Fibroblast of skin of right quadriceps (primary cell): ENCODE measurements around the gene CHIC2.
"Not testable (repeated sequence)": the region's sequence is repeated elsewhere in the genome, so short reads cannot be mapped to it uniquely, and the experiment has no call there.

Experiments
- DNase-seq: peaks from one replicate; pipeline ENCODE4 v3.0.0-alpha.2; 2013

Gene CHIC2

DNA sequence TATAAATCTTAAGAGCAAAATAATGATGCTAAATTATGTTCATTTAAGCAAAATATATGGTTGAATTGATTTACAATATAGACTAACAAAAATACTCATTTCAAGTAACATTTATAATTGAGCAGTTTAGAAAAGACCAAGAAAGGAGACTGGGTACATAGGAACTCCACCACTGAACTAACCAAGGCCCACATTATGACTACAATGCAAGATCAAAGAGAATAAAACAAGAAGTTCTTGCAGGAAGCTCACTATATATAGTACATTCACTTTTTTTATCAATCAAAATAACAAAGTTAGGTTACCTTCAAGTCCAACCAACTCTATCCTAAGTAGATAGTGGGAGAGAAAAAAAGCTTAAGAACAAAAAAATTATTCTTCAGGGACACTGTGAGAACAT lies 8.0 kb downstream of the CHIC2 start:
- no peak for DNase-seq

DNA sequence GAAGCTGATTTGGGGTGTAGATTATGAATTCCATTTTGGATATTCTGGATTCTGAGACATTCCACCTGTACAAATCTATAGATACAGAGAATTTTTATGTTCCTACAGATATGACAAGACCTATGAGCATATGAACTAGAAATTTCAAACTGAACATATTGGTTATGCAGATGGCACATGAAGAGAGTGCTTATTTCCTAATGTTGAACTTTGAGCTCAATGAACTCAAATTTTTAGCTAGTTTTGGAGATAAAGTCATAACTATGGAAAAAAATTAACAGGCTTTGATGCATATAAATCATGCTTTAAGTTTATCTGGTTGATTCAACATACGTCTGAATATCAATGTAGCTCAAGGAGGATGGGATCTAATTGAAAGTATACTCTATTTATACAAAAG lies 8.9 kb downstream of the CHIC2 start:
- no peak for DNase-seq

DNA sequence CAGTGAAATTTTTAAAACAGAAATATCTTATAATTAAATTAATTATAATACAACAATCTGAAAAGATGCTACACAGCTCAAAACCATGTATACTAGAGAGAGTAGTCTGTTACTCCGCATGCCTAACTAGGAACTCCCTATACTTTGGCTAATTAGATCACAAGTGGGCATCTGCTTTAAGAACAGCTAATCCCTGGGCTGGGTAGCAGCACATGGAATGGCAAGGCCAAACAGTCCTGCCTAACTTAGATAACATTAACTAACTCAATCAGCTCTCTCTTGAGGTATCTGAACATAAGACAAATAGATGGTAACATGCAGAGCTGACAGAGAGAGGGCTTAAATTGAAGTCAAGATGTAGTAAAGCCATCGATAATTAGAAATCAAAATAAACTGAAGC lies 9.9 kb downstream of the CHIC2 start:
- no peak for DNase-seq

DNA sequence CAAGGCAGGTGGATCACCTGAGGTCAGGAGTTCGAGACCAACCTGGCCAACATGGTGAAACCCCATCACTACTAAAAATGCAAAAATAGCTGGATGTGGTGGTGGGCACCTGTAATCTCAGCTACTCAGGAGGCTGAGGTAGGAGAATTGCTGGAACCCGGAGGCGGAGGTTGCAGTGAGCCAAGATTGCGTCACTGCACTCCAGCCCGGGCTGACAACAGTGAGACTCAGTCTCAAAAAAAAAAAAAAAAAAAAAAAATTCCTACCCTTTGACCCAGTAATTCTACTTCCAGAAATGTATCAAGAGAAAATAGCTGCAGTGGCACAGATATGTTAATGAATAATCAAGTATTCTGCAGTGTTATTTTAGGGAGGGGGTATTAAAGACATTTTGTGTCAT lies 11.1 kb downstream of the CHIC2 start:
- not testable (repeated sequence) for DNase-seq

DNA sequence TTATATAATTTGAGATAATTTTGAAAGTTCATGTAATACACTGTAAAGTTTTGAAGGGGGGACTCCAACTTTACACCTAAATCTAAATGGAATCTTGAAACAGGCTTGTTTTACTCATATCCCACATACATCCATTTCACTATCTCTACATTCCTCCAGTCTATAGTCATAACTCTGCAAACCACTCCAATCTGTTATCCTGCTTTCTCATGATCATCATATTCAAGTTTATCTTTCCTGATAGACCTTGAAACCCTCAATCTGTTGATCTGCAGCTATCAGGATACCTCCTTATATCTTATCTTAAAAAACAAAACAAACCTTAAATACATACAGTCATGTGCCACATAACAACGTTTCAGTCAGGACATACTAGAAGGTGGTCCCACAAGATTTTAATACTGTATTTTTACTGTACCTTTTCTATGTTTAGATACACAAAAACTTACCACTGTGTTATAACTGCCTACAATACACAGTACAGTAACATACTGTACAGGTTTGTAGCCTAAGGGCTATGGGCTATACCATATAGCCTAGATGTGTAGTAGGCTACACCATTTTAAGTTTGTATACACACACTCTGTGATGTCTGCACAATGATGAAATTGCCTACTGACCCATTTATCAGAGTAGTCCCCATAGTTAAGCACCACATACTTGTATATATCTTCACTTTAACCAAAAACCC lies 14.0 kb downstream of the CHIC2 start:
- DNase-seq: peak; percentile 57

DNA sequence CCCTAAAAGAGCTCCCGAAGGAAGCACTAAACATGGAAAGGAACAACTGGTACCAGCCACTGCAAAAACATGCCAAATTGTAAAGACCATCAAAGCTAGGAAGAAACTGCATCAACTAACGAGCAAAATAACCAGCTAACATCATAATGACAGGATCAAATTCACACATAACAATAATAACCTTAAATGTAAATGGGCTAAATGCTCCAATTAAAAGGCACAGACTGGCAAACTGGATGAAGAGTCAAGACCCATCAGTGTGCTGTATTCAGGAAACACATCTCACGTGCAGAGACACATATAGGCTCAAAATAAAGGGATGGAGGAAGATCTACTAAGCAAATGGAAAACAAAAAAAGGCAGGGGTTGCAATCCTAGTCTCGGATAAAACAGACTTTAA lies 20.8 kb downstream of the CHIC2 start:
- DNase-seq: not testable (repeated sequence)

DNA sequence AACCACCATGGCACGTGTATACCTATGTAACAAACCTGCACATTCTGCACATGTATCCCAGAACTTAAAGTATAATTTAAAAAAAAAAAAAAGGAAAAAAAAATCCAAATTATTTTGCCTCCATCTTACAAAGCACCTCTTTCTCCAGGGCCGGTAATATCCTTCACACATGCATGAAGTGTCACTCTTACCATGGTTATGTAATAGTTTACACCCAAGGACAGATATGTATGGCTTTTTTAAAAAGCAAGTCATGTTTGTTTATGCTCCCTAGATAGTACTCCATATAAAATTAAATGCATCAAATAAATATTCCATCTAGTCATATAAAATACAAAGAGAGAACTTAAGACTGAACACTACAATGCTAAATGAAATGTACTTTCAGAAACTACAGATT lies 22.5 kb downstream of the CHIC2 start:
- no peak for DNase-seq

DNA sequence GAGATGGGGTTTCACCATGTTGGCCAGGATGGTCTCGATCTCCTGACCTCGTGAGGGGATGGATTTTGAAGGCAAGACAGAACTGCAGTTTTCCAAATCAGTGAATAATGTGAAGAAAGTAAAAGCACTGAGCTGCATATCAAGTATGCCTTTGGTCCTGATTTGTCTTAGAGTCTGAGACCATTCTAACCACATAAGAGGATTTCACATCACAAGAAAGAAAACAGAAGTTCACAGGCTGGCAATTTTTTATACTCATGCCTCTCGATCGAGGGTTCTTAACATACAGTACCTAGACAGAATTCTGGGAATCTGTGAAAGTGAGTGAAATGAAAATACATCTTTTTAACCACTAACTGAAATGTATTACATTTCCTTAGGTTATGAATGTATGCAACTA lies 23.3 kb downstream of the CHIC2 start:
- DNase-seq: no peak

DNA sequence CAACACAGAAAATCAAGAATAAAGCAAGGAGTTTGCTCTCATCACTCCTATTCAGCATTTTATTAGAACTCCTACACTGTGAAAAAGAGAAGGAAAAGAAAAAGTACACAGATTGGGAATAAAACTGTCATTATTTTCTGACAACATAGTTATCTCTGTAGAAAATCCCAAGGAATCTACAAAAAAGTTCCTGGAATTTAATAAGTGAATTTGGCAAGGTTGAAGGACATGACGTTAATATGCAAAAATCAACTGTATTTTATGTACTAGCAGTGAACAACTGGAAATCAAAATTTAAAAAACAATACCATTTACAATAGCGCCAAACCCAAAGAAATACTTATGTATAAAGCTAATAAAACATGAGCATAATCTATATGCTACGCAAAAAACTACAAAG lies 26.3 kb downstream of the CHIC2 start:
- no peak for DNase-seq

DNA sequence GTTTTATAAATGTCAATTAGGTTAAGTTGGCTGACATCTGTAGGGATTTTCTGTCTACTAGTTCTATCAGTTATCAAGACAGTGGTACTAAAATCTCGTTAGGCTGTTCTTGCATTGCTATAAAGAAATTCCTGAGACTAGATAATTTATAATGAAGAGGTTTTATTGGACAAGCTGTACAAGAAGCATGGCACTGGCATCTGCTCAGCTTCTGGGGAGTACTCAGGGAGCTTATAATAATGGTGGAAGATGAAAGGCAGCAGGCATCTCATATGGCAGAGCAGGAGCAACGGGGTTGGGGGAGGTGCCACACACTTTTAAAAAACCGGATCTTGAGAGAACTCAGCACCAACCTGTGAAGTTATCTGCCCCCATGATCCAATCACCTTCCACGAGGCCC lies 28.2 kb downstream of the CHIC2 start:
- no peak for DNase-seq

DNA sequence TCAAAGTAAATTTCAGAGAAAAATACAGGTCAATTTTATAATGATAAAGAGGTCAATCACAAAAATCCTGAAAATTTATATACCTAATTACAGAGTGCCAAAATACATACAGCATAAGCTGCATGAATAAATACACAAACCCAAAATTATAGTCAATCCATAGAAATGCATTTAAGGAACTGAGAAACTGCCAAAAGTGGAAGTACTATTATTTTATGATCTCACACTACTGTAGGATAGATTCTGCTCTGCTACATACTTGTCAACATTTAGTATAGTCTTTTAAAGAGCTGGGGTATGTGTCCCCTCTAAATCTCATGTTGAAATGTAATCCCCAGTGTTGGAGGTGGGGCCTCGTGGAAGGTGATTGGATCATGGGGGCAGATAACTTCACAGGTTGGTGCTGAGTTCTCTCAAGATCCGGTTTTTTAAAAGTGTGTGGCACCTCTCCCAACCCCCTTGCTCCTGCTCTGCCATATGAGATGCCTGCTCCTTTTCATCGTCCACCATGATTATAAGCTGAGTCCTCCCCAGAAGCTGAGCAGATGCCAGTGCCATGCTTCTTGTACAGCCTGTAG lies 31.8 kb downstream of the CHIC2 start:
- DNase-seq: no peak

DNA sequence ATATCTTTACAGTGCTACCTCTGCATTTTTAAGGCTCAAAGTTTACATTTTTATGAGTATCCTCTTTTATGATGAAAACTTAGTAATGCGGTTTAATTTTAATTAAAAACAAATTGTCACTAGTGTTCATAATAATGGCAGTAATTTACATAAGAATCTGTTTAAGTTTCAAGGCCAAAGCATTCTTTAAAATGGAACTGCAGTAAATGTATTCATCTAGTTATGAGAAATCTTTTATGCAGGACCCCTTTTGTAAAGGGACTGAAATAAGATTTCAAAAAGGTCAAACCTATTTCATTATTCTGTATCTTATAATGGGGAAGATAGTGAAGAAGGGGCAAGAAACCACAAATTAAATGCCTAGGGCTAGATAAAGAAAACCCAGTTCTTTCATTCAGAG lies 37.1 kb downstream of the CHIC2 start:
- DNase-seq: peak; percentile 8

DNA sequence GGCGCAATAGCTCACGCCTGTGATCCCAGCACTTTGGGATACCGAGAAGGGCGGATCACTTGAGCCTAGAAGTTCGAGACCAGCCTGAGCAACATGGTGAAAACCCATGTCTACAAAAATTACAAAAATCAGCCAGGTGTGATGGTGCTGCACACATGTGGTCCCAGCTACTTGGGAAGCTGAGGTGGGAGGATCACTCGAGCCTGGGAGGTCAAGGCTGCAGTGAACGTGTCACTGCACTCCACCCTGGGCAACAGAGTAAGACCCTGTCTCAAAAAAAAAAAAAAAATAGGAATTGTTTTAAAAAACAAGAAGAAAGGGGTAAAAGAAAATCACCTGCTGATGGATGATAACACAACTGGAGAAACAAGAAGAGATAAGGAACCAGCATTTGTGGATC lies 38.8 kb downstream of the CHIC2 start:
- no peak for DNase-seq

DNA sequence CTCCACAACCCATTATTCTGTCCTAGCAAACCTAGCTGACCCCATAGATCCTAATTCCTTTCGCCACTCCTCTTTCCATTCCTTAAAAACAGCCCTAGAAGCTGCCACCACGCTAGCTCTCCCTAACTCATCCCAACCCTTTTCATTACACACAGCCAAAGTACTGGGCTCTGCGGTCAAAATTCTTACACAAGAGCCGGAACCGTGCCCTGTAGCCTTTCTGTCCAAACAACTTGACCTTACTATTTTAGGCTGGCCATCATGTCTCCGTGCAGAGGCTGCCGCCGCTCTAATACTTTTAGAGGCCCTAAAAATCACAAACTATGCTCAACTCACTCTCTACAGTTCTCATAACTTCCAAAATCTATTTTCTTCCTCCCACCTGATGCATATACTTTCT lies 41.4 kb downstream of the CHIC2 start:
- DNase-seq: not testable (repeated sequence)

DNA sequence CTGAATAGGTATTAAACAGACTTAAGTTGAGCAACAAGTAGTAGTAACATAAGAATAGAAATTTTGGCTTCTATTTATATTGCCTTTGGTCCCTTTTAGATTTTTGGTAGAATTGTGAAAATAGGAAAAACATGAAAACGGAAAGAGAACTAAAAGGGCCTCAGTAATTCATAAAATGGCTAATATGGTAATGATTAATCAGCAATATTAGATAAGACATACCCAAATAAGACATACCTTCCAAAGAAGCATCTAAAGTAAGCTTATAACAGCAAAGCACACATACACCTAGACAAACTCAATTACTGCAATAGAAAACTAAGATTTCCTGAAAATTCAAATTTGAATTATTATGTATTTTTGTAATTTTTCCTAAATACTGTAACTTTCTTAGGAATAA lies 46.4 kb downstream of the CHIC2 start:
- no peak for DNase-seq

DNA sequence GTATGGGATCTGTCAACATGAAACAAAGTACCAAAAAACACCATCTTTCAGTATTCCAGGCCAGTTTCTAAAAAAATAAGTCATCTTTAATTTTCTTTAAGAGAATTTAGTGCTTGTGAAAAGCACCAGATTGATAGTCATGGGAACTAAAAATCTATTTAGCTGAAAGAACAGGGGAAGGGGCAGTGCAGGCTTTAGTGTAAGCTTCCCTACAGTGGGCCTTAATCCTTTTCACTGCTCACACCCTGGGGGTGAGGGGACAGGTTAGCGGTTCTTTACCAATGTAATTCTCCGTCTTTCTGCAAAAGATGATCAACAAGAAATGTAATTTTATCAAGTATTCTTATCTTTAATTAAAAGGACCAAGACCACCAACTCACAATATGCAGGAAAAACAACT lies 47.1 kb downstream of the CHIC2 start:
- no peak for DNase-seq

DNA sequence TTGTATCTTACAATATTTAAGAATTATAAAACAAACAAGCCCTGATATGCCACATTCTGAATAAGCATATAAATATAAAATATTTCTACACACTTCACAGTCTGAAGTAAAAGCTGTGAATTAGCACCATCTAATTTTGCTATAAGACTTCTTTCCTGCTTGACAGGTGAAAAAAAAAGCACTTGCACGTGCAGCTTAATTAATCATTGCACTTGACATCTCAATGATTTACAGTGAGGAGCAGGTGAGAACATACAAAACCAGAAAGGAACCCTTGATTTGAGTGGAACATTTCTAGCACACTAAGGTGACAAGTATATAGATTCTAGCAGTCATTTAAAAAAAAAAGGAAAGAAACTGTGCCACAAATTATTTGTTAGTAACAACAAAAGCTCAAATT lies 47.9 kb downstream of the CHIC2 start:
- DNase-seq: no peak

DNA sequence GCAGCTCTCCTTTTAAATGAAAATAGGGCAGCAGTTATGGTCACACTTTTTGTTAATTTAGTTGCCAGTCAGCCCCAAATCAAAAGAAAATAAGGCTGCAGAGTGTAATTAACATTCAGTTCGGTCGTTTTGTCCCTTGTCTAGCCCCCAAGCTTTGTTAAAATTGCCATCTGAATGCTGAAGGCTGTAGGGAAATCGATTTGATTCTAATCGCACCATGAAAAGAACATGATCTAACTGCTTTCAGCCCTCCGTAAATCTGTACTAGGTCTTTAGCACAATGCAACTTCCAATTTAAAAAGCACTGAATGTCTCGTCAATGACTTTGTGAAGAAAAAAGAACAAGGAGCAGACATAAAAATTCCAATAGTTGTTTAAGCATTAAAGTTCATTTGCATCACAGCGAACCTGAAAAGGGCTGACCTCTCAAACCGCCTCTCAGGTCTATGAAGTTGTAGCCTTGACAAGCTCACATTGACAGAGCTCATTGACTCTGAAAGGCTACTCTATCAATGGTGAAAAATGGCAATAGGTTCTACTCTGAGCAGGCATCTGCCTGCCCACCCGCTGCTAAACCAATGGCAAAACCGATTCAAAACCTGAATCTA lies 48.9 kb downstream of the CHIC2 start:
- no peak for DNase-seq

DNA sequence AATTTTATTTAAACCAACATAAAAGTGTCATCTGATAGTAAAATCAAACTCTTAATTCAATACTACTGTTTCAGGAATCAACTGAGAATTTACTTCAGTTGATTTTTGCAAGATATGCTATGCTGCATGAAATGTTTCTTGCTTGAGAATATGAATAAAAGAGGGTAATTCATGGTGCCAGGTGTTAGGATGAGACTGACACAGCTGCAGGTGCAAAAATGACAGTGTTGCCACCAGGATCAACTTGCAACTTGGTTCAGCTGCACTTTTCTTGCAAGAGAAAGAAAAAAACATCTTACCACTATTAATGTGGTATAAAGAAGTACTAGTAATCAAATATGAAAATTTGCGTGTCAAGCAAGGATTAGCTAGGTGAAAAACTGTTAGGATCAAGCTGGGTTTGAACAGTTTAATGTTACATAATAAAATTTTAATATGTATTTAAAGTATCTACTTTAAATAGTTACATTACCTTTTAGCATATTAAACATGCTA lies 49.7 kb downstream of the CHIC2 start:
- no peak for DNase-seq

DNA sequence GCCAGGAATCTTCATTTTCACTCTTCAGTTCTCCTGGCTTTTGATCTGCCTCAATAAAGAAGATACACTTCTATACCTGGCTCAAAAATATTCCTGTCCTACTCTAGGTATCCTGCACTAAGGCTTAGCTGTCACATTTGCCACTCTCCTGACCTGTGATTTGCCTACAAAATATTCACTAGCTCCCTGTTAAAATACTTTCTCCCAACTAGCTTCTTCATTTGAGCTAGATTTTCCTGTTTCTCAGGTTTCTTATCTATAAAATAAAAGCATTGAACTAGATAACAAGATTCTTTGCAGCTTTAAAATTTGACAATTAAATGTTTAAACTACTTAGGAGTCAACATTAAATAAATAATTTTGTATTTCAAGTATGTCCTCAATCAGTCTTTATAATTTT lies 53.2 kb downstream of the CHIC2 start:
- no peak for DNase-seq

DNA sequence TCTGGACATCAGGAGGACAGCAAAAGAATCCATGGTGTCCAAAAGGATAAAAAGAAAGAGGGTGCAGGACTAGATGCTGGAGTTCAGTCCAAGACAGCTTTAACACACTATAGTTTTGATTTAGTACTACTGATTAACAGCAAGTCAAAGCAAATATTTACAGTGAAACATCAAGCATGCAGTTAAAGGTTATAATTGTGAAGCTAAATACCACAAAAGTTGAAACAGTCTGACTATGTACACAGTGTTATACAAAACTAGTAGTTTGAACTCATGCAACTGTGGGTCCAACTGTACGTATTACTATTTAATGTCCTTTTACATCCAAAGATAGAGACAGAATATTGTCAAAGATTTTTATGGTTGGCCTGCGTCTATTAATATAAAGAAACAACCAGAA lies 57.6 kb downstream of the CHIC2 start:
- no peak for DNase-seq

DNA sequence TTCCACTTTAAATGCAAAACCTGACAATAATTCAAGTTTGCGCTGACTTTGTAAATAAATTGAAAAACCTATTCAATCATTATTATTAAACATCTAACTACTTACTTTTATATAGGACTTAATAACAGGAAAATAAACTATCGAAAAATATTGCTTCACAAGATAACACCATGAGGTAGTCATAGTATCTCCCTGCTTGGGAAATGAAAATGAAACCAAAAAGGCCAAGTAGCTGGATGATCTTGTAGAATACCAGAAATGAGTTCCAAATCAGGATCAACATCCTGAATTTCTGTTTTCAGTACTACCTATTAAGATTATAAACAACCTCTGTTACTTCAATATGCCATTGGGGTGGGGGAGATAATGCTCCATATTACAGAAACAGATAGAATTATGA lies 58.9 kb downstream of the CHIC2 start:
- DNase-seq: peak; percentile 8

DNA sequence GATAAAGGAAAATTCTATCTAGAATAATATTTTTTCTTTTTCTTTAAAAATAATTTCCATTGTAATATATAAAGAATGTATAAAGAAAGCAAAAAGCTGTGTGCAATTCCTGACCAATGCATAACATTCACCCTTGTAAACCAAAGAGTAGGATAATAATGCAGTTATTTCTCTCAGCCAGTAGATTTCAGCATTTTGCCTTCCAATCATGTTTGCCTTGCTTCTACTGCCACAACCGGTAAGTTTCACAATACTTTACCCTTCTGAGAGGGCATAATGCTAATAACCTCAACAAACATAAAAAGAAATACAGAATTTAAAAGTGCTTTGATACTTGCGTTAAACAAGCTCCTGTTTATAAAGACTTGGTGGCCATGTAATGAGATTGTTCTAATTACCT lies 59.9 kb downstream of the CHIC2 start:
- no peak for DNase-seq

DNA sequence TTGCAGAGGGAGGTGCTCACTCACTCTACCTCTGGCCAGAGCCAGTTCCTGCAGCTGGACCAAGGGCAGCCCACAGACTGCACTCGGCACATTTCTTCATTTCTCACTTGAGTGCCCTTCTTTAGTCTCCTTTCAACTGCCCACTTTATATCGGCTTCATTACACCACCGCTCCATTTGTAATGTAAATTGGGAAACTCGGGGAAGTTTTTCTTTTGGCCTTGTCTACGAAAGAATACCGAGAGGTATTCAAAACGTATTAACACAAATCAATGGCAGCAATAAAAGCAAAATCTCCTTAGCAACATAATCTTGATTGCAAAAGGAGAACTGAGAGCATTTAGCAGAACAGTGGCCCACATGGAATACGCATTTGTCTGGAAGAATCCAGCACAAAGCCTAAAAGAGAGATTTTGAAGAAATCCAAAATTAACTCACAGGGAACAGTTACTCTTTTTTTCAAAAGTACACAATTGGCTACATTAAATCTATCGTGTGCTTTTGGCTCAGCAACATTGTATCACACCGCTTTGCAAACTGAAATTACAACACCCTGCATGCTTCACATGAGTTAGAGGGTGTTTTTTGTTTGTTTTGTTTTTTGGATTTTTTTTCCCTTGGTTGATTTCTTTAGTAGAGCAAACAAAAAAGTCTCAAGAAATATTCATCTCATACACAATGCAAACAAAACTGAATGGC lies 62.6 kb downstream of the CHIC2 start:
- DNase-seq: no peak
